Liver (tissue), 3 donors: ENCODE results near the gene STARD9.

Experiments
- EGR1 ChIP-seq, 2 donors: IDR thresholded peaks; 2 replicates each; pipeline ENCODE4 v1.6.1; 2016 to 2018; ENCODE audit warnings: antibody characterized with exemption in 2 of 2, low read depth in 2 of 2
- GABPA ChIP-seq, 2 donors: IDR thresholded peaks in 1 of 2; conservative IDR thresholded peaks in 1 of 2; 2 replicates each; pipeline ENCODE4 v1.6.1; 2016; ENCODE audit warnings: antibody characterized with exemption in 2 of 2, mild to moderate bottlenecking in 1 of 2, moderate library complexity in 1 of 2
- HNF4G ChIP-seq: IDR thresholded peaks from 2 replicates; pipeline ENCODE4 v1.6.1; 2016; ENCODE audit warnings: antibody characterized with exemption
- JUND ChIP-seq, 2 donors: IDR thresholded peaks; 2 replicates each; pipeline ENCODE4 v1.6.1; 2016; ENCODE audit warnings: antibody characterized with exemption in 2 of 2
- NR2F2 ChIP-seq: IDR thresholded peaks from 2 replicates; pipeline ENCODE4 v1.6.1; 2016; ENCODE audit warnings: antibody characterized with exemption
- RAD21 ChIP-seq, 2 donors: IDR thresholded peaks; 2 replicates each; pipeline ENCODE4 v1.6.1; 2016; ENCODE audit warnings: antibody characterized with exemption in 2 of 2, mild to moderate bottlenecking in 2 of 2
- SP1 ChIP-seq: IDR thresholded peaks from 2 replicates; pipeline ENCODE4 v1.6.1; 2018; ENCODE audit warnings: antibody characterized with exemption, mild to moderate bottlenecking
- TAF1 ChIP-seq: conservative IDR thresholded peaks from 2 replicates; pipeline ENCODE4 v1.6.1; 2016; ENCODE audit warnings: antibody characterized with exemption, mild to moderate bottlenecking
- YY1 ChIP-seq: IDR thresholded peaks from 2 replicates; pipeline ENCODE4 v1.6.1; 2016; ENCODE audit warnings: antibody characterized with exemption, mild to moderate bottlenecking
- TF ChIP-seq, protein P1 (sequence below): fragments of 150-350 bp; IDR thresholded peaks from 2 replicates; pipeline ENCODE4 v1.5.1; 2017; ENCODE audit warnings: improper control_type of control experiment, low read depth, low read length; ENCODE audit not compliant: missing input control
- TF ChIP-seq, protein P2 (sequence below): IDR thresholded peaks from 2 replicates; pipeline ENCODE4 v1.6.1; 2016; ENCODE audit warnings: antibody characterized with exemption, mild to moderate bottlenecking
- TF ChIP-seq, protein P3 (sequence below): IDR thresholded peaks from 2 replicates; pipeline ENCODE4 v1.6.1; 2016; ENCODE audit warnings: antibody characterized with exemption
- TF ChIP-seq, protein P4 (sequence below): IDR thresholded peaks from 2 replicates; pipeline ENCODE4 v1.6.1; 2016; ENCODE audit warnings: antibody characterized with exemption
- TF ChIP-seq, protein P5 (sequence below): IDR thresholded peaks from 2 replicates; pipeline ENCODE4 v1.6.1; 2016; ENCODE audit warnings: antibody characterized with exemption
- donor health status: healthy.
- donor health status: healthy.

DNA sequence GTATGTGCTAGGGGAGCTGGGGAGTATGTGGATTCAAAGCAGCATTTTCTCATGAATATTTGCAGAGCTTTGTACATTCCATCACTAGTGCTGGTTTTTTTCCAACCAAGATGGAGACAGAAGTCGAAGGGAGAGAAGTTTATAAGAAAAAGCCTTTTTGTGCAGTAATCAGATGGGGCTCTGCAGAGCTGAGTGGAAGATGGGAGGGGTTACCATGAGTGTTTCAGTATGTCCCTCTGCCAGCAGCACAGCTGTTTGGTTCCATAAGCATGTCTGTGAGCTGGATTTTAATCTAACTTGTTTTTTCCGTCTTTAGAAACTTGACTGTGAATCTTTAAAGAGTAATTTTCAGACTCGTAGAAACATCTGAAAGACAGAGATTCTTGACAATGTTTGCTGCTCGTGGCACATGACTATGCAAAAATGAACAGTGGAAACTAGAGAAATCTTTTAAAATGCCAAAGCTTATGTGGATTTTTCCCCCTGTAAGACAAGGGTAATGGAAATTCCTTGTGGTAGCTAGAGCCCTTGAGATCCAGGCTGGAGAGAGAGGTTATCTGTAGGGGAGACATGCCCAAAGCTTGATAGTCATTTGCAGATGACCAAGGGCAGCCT lies 20.3 kb downstream of the STARD9 start:
- TF ChIP-seq, protein P1, sequence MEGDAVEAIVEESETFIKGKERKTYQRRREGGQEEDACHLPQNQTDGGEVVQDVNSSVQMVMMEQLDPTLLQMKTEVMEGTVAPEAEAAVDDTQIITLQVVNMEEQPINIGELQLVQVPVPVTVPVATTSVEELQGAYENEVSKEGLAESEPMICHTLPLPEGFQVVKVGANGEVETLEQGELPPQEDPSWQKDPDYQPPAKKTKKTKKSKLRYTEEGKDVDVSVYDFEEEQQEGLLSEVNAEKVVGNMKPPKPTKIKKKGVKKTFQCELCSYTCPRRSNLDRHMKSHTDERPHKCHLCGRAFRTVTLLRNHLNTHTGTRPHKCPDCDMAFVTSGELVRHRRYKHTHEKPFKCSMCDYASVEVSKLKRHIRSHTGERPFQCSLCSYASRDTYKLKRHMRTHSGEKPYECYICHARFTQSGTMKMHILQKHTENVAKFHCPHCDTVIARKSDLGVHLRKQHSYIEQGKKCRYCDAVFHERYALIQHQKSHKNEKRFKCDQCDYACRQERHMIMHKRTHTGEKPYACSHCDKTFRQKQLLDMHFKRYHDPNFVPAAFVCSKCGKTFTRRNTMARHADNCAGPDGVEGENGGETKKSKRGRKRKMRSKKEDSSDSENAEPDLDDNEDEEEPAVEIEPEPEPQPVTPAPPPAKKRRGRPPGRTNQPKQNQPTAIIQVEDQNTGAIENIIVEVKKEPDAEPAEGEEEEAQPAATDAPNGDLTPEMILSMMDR = no peak
- no peak for TF ChIP-seq GABPA (IDR thresholded peaks at IDR 0.05 in 1 of 2, conservative IDR thresholded peaks at IDR 0.05 in 1 of 2)
- TF ChIP-seq JUND (IDR thresholded peaks at IDR 0.05) = no peak
- no peak for TF ChIP-seq TAF1
- TF ChIP-seq, protein P2, sequence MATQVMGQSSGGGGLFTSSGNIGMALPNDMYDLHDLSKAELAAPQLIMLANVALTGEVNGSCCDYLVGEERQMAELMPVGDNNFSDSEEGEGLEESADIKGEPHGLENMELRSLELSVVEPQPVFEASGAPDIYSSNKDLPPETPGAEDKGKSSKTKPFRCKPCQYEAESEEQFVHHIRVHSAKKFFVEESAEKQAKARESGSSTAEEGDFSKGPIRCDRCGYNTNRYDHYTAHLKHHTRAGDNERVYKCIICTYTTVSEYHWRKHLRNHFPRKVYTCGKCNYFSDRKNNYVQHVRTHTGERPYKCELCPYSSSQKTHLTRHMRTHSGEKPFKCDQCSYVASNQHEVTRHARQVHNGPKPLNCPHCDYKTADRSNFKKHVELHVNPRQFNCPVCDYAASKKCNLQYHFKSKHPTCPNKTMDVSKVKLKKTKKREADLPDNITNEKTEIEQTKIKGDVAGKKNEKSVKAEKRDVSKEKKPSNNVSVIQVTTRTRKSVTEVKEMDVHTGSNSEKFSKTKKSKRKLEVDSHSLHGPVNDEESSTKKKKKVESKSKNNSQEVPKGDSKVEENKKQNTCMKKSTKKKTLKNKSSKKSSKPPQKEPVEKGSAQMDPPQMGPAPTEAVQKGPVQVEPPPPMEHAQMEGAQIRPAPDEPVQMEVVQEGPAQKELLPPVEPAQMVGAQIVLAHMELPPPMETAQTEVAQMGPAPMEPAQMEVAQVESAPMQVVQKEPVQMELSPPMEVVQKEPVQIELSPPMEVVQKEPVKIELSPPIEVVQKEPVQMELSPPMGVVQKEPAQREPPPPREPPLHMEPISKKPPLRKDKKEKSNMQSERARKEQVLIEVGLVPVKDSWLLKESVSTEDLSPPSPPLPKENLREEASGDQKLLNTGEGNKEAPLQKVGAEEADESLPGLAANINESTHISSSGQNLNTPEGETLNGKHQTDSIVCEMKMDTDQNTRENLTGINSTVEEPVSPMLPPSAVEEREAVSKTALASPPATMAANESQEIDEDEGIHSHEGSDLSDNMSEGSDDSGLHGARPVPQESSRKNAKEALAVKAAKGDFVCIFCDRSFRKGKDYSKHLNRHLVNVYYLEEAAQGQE = no peak
- no peak for TF ChIP-seq SP1
- TF ChIP-seq RAD21 (IDR thresholded peaks at IDR 0.05) = no peak
- TF ChIP-seq, protein P3, sequence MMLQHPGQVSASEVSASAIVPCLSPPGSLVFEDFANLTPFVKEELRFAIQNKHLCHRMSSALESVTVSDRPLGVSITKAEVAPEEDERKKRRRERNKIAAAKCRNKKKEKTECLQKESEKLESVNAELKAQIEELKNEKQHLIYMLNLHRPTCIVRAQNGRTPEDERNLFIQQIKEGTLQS = no peak
- TF ChIP-seq, protein P4, sequence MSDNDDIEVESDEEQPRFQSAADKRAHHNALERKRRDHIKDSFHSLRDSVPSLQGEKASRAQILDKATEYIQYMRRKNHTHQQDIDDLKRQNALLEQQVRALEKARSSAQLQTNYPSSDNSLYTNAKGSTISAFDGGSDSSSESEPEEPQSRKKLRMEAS = no peak
- no peak for TF ChIP-seq EGR1 (IDR thresholded peaks at IDR 0.05; ENCODE audit: low read depth in 2 of 2)
- no peak for TF ChIP-seq HNF4G
- no peak for TF ChIP-seq YY1
- TF ChIP-seq, protein P5, sequence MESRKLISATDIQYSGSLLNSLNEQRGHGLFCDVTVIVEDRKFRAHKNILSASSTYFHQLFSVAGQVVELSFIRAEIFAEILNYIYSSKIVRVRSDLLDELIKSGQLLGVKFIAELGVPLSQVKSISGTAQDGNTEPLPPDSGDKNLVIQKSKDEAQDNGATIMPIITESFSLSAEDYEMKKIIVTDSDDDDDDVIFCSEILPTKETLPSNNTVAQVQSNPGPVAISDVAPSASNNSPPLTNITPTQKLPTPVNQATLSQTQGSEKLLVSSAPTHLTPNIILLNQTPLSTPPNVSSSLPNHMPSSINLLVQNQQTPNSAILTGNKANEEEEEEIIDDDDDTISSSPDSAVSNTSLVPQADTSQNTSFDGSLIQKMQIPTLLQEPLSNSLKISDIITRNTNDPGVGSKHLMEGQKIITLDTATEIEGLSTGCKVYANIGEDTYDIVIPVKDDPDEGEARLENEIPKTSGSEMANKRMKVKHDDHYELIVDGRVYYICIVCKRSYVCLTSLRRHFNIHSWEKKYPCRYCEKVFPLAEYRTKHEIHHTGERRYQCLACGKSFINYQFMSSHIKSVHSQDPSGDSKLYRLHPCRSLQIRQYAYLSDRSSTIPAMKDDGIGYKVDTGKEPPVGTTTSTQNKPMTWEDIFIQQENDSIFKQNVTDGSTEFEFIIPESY = no peak
- TF ChIP-seq NR2F2 = no peak
